HepG2 (cell line): ENCODE results near the gene SPRED2.

Source experiments
- CBFB ChIP-seq: sonication (generic); formaldehyde crosslinking; IDR thresholded peaks from 2 replicates; pipeline ENCODE4 v1.4.0; 2020; ENCODE audit warnings: missing genetic modification reagents
- HINFP ChIP-seq: sonication (generic); formaldehyde crosslinking; IDR thresholded peaks from 2 replicates; pipeline ENCODE4 v1.4.0; 2020; ENCODE audit warnings: low read depth, mild to moderate bottlenecking, missing genetic modification reagents
- POLR2AphosphoS5 ChIP-seq: IDR thresholded peaks from 2 replicates; pipeline ENCODE4 v1.6.1; 2012; ENCODE audit warnings: low read depth, low read length

- TF ChIP-seq HINFP (CRISPR knock-in tag) (no peak), POLR2AphosphoS5 (no peak), CBFB (CRISPR knock-in tag) (no peak)
These were observed 21.2 kb downstream of the SPRED2 start for GRCh38 chr2:65411056-65411795.
